PFSK-1 (cell line): Measurements from ENCODE around the gene CLDN17.

Experiments used
- FOXP2 ChIP-seq: optimal IDR thresholded peaks from 2 replicates; pipeline ENCODE3; 2011; ENCODE audit warnings: borderline replicate concordance, control low read depth, inconsistent platforms; ENCODE audit not compliant: insufficient read depth; ENCODE audit errors: extremely low read length, extremely low read depth
- POLR2AphosphoS5 ChIP-seq: IDR thresholded peaks from 2 replicates; pipeline ENCODE4 v1.6.1; 2012; ENCODE audit warnings: low read depth, mild to moderate bottlenecking, control low read depth, low read length, moderate library complexity
- REST ChIP-seq, 2 experiments: IDR thresholded peaks; 2 replicates each; pipeline versions ENCODE4 v1.6.1 to v1.8.0; 2011 to 2012; ENCODE audit warnings: low read depth in 2 of 2, low read length in 2 of 2, control low read depth in 1 of 2, inconsistent platforms in 1 of 2, mild to moderate bottlenecking in 1 of 2, moderate library complexity in 1 of 2; ENCODE audit not compliant: insufficient read depth in 1 of 2
- TAF1 ChIP-seq: IDR thresholded peaks from 2 replicates; pipeline ENCODE4 v1.6.1; 2012; ENCODE audit warnings: low read length, control low read depth, borderline replicate concordance; ENCODE audit not compliant: insufficient read depth

DNA sequence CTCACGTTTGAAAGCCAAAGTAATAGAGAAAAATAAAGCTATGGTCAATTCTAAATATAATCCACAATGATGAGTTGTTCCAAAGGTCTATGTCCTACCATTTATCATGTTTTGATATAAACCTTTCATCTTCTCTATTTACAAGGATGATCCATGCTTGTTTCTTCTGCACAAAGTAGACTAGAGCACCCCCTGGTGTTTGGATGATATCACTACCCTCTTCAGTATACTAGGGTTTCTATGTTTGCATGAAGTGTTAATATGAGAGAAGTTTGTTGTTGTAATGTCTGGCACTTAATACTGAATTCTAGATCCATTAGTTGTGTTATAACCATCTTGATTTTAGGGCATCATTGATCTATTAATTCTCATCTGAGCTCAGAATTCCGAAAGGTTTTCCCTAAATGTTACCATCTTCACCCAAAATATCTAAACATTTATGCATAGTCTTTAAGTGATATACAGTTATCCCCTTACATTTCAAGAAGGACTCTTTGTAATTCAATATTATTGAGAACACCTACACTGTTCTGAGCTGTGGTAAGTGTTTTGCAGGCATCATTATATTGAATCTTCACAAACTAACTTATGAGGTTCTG, 28.2 kb upstream of the CLDN17 start:
- TF ChIP-seq POLR2AphosphoS5 (no peak), TAF1 (no peak), FOXP2 (no peak), REST (IDR thresholded peaks at IDR 0.05; ENCODE audit: insufficient read depth in 1 of 2, low read depth in 2 of 2, low read length in 2 of 2) (no peak)
